ENCODE measurements around the gene FAM219A.

The FAM219A gene

GRCh38 chr9:34458013-34458958 lies at the start of gene FAM219A, which contains the start of gene DNAI1:
FAM219A (minus strand) TSS chr9:34458570; CDS start chr9:34458263, 307 bp downstream.
DNAI1 (plus strand) TSS chr9:34458805; CDS start chr9:34459006, 201 bp downstream.
- peak; percentile 92 to 97 (median 96) for DNase-seq

DNA sequence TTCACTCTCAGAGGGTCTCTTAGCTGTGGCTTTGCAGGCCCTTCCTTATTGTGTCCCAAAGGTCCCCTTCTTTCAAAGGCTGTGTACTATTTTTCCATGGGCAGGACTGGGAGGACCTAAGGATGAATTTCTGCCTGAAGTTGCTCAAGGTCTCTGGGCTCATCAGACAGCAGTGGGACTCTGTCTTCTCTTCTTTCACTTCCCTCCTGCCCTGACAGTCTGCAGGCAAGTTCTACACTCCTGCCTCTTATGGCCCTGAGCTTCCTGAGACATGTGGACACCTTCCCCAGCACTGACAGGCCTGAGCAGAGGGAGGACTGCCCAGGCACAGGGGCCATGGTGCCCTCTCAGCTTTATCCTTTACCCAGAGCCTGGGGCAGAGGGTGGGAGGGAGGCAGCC lies 49.6 kb upstream of the FAM219A start:
- no peak for DNase-seq

DNA sequence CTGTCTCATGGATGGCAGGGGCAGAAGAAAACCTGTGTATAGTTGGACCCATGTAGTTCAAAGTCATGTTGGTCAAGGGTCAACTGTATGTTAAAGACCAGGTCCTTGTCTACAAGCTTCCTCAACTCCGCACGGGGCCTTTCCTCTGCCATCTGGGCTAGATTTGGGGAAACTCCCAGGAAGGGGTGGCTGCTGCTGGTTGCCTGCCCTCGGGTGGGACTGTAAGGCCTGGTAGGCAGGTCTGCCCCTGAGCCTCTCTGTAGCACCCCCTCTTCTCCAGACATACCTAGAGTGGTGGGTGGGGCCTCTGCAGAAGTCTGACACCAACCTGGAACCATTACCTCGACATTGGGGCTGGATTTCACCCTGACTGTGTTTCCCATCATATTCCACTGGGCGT lies 49.2 kb upstream of the FAM219A start:
- DNase-seq = no peak

DNA sequence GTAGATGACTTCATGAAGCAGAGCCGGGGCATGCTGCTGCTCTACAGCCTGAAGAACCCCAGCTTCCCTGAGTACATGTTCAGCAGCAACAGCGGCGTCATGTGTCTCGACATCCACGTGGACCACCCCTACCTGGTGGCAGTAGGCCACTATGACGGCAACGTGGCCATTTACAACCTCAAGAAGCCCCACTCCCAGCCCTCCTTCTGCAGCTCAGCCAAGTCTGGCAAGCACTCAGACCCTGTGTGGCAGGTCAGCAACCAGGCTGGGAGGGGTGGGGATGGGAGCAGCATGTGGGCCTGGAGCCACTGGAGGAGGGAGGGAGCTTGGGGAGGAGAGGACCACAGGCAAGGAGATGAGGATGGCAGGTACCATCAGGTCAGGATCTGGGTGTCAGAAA lies 48.3 kb upstream of the FAM219A start:
- no peak for DNase-seq

GRCh38 chr9:34505370-34506120 lies 47.2 kb upstream of the FAM219A start:
- no peak for DNase-seq

GRCh38 chr9:34503406-34503805 lies 45.0 kb upstream of the FAM219A start:
- DNase-seq = no peak

DNA sequence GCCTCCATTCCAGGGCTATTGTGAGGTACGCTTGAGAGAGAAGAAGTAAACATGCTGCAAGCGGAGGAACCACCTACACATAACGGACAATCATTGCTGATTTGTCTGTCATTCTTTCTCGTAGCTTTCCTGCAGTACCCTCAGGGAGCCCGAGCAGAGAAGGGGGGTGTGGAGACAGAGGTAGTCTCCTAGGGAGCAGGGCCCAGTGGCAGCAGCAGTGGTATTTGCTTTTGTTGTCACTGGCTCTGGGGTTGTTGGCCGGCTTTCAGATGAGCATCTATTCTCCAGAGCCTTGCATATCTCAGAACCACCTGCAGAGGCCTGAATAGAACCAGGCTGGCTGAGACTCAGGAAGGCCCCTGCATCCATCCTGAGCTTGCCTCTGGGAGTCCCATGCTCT lies 44.5 kb upstream of the FAM219A start:
- no peak for DNase-seq

GRCh38 chr9:34502471-34502870 lies 44.1 kb upstream of the FAM219A start:
- DNase-seq = no peak

DNA sequence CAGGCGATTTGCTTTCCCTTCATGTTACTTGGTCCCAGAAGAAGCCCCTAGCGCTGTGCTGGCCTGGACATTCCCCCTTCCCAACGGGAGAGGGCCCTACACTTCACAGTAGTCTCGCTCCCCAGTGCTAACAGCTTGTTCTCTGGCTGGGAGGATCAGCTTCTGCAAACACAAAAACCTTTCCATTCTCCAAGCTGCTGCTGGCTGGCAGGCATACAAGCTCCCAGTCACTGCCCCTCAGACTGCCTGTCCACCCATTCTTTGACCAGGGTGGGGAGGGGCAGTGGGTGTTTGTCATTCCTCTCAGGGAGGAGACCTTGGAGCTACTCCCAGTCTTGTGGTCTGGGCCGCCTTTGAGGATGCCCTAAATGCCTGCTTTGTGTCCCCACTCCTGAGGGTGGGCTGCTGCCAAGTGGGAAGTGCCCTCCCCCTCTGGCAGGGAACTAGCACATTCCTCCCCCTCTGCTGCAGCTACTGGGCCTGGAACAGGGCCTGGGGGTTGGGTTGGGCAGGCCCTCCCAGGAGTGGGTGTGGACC lies 43.6 kb upstream of the FAM219A start:
- DNase-seq = no peak

GRCh38 chr9:34501372-34501771 lies 43.0 kb upstream of the FAM219A start:
- no peak for DNase-seq

GRCh38 chr9:34500623-34501267 lies 42.4 kb upstream of the FAM219A start:
- DNase-seq = peak; percentile 15 to 65 (median 61)

GRCh38 chr9:34499076-34499475 lies 40.7 kb upstream of the FAM219A start:
- DNase-seq = no peak

- DNase-seq = peak in 2 of 3 experiments; percentile 13 to 20
Measured at GRCh38 chr9:34498553-34498952, 40.2 kb upstream of the FAM219A start.

GRCh38 chr9:34496149-34496712 lies 37.9 kb upstream of the FAM219A start:
- no peak for DNase-seq

DNA sequence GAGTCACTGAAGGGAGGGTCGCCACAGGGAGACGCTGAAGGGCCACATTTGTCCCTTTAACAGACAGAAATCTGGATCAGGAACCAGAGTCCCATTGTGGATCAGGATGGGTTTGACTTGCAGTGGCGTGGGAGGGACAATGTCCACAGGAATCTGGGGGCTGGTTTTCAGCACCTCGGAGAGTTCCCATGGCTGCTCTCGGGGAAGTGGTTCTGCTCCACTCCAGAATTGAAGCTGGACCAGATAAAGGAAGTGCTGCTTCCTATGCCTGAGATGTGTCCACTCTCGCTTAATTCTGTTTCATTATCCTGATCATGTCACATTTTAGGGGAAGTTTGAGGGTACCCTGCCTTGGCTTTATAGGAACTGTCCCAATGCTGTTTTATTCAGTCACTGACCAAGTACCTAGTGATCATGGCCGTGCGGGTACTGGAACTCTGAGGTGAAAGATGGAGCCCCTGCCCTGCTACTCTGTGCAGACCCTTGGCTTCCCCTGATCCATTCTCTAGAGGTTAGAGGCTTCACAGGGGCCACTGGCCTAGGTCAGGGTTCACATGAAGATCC lies 35.7 kb upstream of the FAM219A start:
- DNase-seq = no peak

DNA sequence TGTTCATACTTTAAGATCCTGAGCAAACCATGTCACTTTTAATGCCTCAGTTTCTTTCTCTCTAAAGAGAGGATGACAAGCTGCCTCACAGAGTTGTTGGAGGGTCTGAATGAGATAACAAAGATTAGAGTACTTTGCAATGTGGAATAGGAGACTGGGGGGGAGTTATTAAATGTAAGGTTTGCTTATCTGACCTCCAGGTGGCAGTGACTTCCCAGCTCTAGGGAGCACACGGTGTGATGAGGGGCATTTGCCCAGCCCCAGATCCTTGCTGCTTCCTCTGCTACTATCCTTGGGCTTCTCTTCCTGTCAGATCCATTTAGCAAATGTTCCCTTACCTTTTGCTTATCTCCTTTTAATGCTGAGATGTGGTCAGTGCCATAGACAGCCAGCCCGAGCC lies 33.7 kb upstream of the FAM219A start:
- DNase-seq = peak in 1 of 3 experiments; percentile 4

DNA sequence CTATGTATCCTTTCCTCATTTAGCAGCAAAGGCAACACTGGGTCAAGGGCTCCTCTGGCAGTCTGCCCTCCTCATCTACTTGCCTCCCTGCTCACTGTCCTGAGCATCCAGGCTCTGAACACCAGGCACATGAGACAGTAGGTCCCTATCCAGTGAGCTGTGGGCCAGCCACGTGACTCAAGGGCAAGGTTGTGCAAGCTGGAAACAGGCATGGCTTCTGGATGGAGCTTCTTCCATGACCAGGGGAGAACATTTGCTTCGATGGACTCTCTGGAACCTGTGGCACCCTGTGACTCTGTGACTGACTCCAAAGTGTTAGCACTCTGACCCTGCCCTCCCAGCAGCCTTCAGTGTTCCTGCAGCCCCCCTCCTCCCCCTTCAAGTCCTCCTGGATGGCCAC lies 33.2 kb upstream of the FAM219A start:
- DNase-seq = no peak

- no peak for DNase-seq
Measured at GRCh38 chr9:34490760-34491159, 32.4 kb upstream of the FAM219A start.

GRCh38 chr9:34490360-34490759 lies 32.0 kb upstream of the FAM219A start:
- no peak for DNase-seq

- no peak for DNase-seq
Measured at GRCh38 chr9:34486572-34486971, 28.2 kb upstream of the FAM219A start.

- no peak for DNase-seq
Measured at GRCh38 chr9:34485822-34486221, 27.5 kb upstream of the FAM219A start.

GRCh38 chr9:34484678-34485077 lies 26.3 kb upstream of the FAM219A start:
- DNase-seq = no peak

Data from NCI-H1417 (cell line).